GM18499 (cell line): ENCODE results near the gene DKK2.
A peak's percentile ranks its signal among the peaks of the same experiment; 100 is the strongest.

Experiments used
- ATAC-seq: cut with Tn5 transposase; IDR thresholded peaks from one replicate; pipeline ENCODE4 v1.9.1; 2021; ENCODE audit warnings: moderate number of reproducible peaks; ENCODE audit not compliant: insufficient read depth, unreplicated experiment

The DKK2 gene

DNA sequence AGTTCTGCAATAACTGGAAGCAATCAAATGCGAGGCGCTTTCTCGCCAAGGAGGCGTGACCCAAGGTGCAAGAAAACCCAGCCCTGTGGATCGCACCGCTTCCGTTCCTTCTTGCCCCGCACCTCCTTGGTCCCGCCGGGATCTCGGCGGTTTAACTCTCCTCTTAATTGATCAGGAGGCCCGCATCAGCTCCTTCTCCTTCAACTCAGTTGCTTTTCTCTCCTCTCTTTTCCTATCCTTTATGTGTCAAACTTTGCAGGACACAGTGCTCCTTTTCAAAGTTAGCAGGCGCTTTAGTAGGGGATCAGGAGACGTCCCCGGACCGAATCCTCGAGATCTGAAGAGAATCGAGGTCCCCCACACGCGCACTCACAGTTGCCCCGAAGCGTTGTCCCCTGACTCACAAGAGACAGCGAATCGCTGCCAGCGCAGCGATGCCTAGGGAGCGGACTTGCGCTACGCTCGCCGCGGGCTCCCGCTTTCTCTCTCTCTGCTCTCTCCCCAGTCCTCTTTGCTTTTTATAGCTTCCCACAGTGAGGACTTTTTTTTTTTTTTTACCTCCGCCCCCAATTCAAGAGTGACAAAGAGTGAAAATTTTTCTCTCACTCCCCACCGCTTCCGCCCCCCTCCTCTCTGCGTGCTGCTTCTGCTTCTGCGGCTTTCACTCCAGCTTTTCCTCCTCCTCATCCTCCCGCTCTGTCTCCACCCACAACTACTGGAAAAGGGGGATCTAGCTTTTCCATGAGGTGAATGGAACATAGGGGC is at the start of gene DKK2:
Gene DKK2, minus strand, starts transcription at position 495 of the 765 bp plus-strand sequence. CDS start 722 bp downstream, outside the sequence.
- ATAC-seq: no peak

DNA sequence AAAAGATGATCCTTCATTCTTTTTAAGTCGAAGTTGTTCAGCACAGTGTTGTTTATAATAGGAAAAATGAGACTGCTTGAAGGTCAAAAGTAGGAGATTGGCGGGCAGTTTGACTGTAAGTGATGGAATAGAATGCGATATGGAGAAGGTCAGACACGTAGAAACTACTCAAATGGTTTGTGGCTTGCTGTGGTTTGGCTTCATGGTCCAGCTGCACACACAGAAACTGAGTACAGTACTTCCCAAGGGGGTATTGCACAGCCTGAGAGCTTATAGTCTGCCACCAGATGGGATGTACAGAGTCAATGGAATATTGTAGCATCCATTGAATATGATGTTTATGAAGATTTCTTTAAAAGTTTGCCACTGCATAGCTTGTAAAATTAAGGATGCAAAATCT is 41.1 kb upstream of the DKK2 start:
- no peak for ATAC-seq

GRCh38 chr4:107072836-107073736 is 37.0 kb upstream of the DKK2 start:
- no peak for ATAC-seq

DNA sequence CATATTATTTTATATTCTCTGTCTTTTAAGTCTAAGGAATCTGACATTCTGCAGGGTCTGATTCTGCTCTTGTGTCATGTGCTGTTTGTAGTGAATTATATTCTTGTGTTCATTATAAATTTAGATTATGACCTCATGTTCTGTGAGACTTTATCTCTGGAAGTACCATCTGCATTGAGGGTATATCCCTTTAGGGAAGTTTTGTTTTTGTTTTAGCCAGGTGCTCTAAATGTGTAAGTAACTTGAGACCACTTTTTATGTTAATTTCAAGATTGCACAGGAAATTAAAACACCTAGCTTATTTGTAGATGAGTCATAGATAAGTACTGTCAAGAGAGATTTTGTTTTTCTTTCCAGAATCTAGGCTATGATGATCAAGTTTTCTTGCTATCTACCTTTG is 35.0 kb upstream of the DKK2 start:
- ATAC-seq: no peak

GRCh38 chr4:107069049-107069448 is 32.9 kb upstream of the DKK2 start:
- no peak for ATAC-seq

DNA sequence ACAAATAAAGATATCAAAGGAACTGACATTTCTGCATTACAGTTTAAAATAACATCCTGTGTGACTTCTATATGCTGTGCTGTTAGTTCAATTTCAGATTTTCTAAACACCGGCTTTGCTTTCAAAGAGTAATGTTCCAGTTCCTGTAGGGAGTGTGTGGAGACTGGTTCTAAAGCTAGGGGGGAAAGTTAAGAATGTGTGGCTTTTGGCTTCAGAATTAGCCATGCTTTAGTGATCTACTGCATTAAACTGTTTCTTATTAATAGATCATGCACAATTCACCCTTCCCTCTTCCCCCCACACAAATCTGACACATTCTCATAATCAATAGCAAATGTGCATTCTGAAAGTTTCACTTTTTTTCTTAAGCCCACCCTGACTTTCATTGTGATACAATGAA is 32.0 kb upstream of the DKK2 start:
- ATAC-seq: no peak

DNA sequence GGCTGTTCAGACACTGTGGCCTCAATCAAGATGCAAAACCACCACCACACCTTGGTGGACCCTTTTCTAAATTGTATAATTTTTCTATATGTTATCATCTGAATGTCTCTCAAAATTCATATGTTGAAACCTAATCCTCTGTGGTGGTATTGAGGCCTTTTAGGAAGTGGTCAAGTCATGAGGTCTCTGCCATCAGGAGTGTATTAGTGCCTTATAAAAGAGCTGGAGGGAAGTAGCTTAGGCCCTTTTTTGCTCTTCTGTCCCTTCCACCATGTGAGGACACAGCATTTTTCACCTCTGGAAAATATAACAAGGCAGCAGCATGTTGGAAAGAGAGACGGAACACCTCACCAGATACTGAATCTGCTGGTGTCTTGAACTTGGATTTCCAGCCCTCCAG is 30.5 kb upstream of the DKK2 start:
- ATAC-seq: no peak

DNA sequence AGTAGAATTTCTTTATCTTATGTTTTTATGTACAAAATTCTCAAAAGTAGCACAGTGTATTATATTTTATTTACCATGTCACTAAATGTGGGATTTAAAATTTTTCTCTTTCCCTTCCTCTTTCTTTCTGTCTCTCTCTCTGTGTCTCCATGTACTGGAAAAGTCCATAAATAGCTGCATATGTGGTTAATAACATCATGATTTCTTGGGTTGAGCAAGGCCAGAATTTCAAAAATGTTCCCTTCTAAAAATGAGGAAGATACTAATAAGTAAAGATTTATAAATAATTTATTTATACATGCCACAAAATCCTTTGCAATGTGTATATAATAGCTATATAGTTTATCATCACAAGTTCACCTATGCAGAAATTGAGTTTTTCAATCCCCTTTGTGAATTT is 29.1 kb upstream of the DKK2 start:
- ATAC-seq: no peak

DNA sequence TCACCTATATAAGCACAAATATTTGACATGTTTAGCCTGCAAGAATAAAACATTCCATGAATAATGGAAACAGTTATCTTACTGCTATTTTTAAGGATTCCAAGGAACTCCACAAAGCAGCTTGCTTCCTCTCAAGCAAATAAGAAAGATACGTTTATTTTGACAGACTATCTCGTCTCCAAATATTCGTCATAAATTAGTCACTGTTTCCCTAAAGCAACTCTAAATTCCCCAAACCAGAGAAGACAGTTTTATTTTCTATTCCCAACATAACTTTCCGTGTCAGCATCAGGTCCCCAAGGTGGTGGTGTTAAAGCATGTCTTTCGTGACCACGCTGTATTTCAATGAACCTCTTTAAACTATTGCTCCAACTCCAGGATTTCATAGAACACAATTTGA is 24.3 kb upstream of the DKK2 start:
- ATAC-seq: no peak

DNA sequence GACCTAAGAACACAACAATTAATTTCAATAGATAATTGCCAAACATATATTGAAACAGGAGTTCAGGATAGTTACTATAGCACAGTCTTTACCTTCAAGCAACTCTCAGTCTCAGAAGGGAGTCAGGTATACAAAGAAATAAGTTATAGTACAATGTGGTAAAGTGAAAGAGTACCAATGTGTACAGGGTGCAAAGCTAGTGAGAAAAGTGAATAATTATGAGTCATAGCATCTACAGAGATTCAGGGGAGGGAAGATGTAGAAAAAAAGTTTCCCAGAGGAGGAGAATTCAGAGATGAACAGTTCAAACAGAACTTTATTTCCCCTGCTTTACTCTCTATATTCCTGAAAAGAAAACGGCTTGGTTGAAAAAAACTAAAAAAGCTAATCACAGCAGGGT is 22.7 kb upstream of the DKK2 start:
- no peak for ATAC-seq

DNA sequence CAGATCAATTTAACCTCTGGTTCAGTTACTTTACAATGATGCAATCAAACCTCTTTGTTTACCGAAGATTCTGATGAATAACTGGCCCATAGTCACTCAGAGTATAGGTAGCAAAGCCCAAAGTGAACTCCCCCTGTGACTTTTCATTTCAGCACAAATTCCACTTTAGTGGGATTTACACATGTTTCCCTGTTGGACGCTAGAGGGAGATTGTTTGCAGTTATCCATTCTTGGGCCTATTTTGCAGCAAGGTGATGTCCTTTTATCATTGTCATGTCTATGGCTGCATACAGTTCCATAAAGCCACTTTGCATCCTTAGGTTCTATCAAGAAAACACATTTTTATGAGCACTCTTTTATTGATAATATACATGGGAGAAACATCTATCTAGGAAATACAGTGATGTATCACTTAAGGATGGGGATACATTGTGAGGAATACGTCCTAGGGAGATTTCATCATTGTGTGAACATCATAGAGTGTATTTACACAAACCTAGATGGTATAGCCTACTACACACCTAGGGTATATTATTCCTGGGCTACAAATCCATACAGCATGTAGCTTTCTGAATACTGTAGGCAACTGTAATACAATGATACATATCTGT is 14.5 kb upstream of the DKK2 start:
- ATAC-seq: peak; percentile 55

DNA sequence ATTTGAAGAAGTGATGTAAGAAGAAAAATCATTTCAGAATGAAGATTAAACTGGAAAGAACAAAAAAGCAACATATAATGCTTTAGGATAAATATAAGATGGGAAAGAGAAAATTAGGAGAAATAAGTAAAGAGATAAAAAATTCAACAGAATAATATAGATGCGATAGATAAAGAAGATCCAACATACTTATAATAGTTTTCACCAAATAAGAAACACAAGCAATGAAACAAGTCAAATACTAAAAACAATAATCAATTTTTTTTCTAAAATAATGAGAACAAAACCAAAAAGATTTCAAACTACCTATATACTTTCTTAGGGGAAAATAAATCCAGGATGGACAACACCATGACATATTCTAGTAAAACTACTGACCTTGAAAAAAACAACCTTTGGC is 10.1 kb upstream of the DKK2 start:
- ATAC-seq: no peak

GRCh38 chr4:107044170-107044569 is 8.1 kb upstream of the DKK2 start:
- ATAC-seq: no peak

DNA sequence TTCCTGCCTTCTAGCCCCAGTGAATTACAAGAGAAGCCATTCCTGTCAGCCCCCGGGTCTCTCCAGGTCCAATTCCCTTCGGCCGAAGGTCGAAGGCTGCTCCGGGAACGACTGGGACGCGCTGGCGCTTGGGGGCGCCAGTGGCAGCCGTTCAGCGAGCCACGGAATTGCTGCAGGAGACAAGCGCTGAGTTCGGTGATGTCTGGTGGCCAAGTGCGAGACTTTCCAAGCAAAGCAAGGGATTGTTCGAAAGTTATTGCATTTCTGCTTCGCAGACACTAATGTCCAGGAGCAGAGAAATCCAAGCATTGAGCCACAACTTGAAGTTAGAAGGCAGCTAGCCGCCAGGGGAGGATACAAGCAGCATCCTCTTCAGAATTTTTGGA is 1.1 kb upstream of the DKK2 start:
- ATAC-seq: no peak

- no peak for ATAC-seq
These were observed 578 bp upstream of the DKK2 start for GRCh38 chr4:107036584-107037198.

GRCh38 chr4:107034996-107035818 is 906 bp downstream of the DKK2 start:
- no peak for ATAC-seq

- no peak for ATAC-seq
These were observed 1.8 kb downstream of the DKK2 start for GRCh38 chr4:107034091-107034995.

GRCh38 chr4:107027379-107027778 is 8.7 kb downstream of the DKK2 start:
- no peak for ATAC-seq

- no peak for ATAC-seq
These were observed 17.8 kb downstream of the DKK2 start for GRCh38 chr4:107018344-107018735.
